ENCODE data around the gene PLD4.

- TF ChIP-seq POLR2A (IDR thresholded peaks at IDR 0.05) (no peak), POLR2AphosphoS5 (IDR thresholded peaks at IDR 0.05) (no peak)
These were observed 3.9 kb downstream of the PLD4 start for GRCh38 chr14:104928391-104929133.
